CD4-positive, alpha-beta T cell treated with Interleukin-10 for 1 hour (primary cell): ENCODE measurements around the gene ITK.

Experiments used
- DNase-seq: peaks from one replicate; pipeline ENCODE4 v3.0.0-alpha.2; 2020

Gene ITK

DNA sequence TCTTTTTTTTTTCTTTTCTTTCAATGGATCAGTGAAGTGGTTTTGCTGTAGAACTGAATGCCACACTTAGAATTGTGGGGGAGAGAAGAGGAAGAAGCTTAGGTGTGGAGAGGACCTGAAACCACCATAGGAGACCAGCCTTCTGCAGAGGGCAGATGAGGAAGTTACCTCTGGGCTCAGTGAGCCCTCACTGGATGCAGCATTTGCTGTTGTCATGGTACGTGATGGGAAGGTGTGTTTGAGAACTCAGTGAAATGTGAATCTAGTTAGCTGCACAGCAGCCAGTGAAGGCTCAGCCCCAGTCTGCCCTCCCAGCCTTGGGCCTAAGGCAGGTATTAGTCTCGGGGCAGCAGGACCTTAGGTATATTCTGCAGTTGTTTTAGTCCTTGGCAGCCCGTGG is 102.8 kb downstream of the ITK start:
- DNase-seq = peak; percentile 39

DNA sequence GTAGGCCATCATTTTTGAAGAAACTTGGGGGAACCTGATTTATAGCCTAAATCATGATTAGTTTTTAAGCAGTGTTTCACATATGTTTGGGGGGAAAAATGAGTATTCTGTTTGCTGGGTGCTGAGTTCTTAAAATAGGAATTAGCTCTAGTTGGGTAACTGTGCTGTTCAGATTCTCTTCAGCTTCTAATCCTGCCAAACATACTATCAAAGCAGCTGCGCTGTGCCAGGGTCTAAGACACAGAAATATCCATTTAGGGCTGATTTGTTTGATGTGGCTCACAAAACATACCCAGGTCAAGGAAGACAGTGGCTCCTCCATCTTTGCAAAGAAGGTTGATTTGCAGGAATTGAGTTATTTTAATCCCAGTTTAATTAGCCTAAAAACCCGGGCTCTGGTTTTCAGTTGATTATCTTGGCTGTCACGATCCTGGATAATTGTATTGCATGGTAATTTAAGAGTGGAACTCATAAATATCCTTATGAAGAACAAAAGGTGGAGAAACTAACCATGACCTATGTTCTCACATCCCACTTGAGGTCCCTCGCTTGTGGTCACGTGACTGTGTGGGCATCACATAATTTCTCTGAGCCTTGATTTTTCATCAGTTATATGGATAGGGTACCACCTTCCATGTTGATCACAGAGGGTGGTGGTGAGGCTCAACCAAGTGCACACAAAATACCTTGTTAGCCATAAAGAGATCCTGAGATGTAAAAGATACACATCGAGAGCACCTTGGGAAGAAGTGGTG is 104.0 kb downstream of the ITK start:
- DNase-seq = no peak

DNA sequence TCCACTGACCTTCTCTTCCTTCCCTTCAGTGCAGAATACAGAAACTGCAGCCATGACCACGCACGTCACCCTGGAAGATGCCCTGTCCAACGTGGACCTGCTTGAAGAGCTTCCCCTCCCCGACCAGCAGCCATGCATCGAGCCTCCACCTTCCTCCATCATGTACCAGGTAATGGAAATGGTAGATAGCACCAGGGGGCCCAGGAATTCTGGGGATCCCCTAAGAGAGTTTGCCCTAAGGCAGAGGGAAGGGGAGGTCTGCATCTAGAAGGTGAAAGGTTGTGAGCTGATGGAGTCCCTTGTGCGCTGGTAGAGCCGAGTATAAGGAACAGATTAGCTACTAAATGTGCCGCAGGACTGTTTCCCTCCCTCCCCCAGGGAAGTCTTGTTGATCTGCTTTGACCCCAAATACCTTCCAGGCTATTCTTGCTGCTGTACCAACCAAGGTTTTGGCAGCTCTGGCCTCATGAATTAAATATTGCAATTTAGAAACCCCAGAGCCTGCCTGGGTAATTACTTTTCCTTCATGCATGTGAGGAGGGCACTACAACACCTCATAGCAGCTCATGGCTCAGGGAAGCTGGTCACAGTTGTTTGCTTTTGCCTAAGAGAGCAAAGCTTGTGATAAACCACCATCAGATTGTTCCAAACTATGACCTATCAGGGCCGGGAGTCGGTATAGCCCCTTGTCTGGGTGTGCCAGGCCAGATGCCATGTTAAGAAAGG is 104.8 kb downstream of the ITK start:
- no peak for DNase-seq

DNA sequence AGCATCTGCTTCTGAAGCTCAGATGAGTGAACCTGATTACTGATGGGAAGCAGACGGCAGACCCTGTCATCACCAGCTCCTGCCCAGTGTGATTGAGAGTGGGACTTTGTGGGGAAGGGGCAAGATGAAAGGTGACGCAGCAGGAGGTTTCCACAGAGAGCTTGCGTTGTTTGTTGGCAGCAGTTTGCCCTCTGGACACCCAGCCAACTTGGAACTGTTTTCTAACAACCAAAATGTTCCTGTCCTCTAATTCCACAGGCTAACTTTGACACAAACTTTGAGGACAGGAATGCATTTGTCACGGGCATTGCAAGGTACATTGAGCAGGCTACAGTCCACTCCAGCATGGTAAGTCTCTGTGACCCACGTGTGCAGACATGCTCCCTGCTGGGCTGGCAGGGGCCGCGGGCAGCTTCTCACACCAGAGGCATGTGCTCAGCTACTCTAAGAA is 106.1 kb downstream of the ITK start:
- DNase-seq = no peak

DNA sequence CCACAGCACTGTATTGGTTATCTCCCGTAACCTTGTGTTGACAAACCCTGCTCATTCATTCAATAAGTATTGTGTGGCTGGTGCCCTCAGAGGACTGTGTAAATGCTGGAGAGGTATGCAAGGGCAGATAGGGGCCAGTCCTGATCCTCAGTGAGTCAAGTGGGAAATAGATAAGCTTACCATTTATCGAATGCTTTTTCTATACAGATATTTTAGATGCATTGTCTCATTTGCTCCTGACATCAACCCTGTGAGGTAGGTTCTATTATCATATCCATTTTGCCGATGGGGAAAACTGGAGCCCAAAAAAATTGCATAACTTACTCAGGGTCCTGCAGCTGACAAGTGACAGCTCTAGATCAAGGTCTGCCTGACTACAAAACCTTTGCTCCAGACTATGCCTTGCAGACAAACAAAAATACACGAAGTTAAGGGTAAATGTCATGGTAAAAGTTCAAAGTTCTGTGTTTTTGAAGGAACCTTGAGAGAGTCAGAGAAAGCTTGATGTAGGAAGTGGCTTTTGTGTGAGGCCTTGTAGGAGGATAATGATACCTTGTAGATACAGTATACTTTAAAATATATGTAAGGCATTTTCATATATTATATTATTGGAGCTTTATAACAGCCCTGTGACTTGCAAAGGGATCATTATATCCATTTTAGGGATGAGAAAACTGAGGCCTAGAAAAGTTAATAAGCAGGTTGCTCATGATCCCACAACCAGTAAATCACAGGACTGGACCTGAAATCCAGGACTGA is 107.9 kb downstream of the ITK start:
- no peak for DNase-seq

DNA sequence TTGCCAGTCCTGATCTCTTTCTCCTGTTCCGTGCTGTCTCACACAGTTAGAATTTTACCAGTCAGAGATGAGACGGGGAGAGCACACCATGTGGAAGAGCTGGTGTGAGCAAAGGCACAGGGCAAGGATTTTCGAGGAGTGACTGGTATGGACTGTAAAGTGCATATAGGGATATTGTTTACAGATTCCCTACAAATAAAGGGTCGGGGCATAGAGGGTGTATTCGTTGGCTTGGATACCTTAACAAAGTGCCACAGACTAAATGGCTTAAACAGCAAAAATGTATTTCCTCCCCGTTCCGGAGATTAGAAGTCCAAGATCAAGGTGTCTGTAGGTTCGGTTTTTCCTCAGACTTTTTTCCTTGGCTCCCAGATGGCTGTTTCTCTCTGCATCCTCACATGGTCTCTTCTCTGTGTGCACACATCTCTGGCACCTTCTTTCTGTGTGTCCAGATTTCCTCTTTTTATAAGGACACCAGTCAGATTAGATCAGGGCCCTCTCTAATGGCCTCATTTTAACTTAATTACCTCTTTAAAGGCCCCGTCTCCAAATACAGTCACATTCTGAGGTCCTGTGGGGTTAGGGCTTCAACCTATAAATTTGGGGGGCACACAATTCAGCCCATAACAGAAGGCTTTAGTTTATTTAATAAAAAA is 108.7 kb downstream of the ITK start:
- DNase-seq = no peak

DNA sequence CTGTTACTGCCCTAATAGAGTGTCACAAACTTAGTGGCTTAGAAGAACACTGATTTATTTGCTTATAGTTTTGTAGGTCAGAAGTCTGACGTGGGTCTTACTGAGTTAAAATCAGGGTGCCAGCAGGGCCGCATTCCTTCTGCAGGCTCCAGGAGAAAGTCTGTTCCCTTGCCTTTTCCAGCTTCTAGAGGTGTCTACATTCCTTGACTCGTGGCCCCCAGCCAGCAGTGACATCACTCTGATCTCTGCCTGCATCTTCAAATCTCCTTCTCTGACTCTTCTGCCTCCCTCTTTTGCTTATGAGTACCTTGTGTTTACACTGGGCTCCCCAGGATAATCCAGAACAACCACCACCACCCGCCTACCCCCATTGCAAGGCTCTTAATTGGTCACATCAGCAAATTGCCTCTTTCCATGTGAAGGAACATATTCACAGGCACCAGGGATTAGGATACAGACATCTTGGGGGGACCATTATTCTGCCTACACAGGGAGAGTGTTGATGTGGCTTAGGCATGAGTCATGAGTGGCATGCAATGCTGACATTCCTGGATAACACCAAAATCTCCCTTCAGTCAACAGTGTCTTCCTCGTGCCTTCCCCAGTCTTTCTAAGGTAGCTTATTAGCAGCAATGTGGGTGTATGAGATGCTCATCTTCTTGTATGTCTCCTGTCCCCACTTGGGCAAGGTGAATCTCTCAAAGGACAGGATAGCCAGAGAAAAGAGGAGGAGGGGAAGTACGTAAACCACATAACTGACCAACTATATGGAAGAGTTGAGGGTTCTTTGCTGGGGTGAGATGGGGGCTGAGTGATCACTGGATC is 109.7 kb downstream of the ITK start:
- no peak for DNase-seq

DNA sequence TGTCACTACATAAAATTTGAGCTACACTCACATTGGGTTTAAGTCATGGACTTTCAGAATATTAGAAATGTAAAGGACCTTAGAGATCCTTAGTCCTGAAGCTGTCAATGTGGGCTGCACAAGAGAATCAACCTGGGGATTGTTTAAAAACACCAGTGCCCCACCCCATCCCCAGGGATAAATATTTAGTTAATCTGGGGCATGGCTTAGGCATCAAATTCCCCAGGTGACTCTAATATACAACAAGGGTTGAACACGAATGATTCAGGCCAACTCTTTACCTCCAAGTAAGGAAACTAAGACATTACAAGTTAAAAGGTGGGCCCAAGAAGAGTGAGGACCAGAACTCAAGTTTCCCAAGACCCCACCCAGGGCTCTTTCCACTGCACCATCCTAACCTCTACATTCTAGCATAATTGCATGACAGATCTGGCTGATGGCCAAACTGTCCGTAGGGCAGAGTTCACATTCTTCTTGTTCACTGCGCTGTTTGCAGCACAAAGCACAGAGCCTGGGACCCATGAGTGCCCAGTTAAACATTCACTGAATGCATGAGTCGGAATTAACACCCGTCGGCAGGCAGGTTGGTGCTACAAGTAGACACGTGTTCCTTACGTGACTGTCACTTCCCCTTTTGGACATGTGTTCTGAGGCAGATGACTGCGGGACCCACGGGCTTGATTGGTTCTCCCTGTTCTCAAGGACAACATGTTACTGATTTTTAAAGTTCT is 110.5 kb downstream of the ITK start:
- DNase-seq = no peak

DNA sequence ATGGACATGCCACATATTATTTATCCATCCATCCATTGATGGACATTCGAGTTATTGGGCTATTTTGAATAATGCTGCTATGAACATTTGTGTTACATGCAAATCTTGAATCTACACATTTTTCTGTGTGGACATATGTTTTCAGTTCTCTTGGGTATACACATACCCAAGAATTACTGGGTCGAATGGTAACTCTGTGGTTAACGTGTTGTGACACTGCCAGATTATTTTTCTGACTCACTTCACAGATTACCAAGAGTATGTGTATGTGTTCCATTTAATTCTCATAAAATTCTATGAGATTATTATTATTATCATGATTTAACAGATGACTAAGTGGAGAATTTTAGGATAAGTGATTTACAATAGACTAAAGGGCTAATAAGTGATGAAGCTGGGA is 112.0 kb downstream of the ITK start:
- DNase-seq = no peak

DNA sequence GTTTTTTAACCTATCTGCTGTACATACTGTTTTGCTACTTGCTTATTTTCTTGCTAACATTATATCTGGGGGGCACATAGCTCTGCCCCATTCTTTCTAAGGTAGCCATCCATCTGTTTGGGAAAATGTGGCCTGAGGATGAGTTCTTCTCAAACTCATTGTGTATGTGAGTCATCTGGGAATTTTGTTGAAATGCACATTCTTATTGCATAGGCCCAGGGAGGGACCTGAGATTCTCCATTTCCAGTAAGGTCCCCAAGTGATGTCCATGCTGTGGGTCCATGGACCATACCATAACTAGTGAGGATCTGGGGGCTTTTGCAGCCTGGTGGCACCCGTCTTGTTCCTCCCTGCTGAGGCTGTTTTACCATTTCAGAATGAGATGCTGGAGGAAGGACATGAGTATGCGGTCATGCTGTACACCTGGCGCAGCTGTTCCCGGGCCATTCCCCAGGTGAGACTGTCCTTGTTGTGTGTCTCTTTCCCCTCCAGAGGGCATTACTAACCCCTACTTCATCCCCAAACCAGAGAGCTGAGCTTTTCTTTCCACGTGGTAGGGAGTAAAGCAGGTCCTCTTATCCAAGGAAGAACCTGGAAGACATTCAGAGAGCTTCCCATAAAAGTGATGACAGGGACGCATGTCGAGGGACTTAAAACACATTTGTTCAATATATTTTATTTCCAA is 113.9 kb downstream of the ITK start:
- DNase-seq = no peak

DNA sequence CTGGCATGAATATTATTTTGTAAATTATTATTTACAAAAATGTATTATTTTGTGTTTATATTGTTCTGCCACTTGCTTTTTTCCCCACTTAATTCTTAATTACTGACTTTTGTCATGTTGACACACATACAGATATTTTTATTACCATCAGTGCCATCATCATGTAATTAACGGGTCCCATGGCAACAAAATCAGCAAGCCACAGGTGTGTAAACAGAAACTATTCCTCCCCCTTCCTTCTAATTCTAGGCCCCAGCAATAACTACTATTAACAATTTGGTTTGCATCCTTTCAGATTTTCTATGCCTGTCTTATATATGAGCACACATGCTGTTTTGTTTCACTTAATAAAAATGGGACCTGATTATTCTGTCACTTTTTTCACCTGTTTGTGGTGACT is 114.6 kb downstream of the ITK start:
- no peak for DNase-seq

DNA sequence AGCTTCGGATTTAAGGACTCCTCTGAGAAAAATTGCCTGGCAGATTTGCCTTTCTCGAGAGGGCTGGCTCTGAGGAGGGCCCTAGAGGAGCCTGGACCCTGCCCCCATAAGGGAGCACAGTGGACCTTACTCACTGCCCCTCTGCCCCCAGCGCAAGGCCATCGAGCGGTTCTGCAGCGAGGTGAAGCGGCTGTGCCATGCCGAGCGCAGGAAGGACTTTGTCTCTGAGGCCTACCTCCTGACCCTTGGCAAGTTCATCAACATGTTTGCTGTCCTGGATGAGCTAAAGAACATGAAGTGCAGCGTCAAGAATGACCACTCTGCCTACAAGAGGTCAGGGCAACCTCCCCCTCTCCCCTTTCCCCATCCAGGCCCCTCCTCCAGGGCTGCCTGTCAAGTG is 119.9 kb downstream of the ITK start:
- no peak for DNase-seq

DNA sequence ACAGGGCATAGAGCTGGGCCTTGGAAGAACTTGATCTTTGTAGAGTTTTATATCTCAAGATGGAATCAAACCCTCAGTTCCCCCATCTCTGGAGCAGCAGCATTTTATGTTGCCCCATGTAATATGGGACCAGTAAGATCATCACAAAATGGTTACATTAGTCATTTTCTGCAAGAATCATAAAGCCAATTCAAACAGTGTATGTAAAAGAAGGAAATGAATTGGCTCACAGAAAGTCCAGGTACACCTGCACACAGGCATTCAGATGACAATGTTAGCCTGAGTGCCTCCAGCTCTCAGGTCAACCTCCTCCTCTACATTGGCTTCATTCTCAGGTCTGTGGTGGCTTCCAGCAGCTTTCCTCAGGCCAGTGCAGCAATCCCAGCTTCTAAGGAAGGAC is 120.4 kb downstream of the ITK start:
- DNase-seq = no peak

DNA sequence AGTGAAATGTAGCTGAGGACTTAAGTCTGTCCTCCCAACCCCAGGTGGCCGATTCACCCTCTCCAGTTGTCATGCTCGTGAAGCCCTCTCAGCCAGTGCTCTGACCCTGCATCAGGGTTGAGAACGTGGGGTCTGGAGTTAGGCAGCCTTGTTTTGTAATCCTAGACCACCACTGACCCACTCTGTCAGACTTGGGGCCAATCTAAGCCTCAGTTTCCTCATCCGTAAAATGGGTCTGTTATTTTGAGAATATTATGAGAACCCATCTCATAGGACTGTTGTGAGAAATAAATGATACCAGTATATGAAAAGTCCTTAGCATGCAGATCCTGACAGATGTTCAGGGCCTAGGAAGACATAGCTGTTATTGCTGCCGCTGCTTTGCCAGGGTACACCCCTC is 122.4 kb downstream of the ITK start:
- no peak for DNase-seq

DNA sequence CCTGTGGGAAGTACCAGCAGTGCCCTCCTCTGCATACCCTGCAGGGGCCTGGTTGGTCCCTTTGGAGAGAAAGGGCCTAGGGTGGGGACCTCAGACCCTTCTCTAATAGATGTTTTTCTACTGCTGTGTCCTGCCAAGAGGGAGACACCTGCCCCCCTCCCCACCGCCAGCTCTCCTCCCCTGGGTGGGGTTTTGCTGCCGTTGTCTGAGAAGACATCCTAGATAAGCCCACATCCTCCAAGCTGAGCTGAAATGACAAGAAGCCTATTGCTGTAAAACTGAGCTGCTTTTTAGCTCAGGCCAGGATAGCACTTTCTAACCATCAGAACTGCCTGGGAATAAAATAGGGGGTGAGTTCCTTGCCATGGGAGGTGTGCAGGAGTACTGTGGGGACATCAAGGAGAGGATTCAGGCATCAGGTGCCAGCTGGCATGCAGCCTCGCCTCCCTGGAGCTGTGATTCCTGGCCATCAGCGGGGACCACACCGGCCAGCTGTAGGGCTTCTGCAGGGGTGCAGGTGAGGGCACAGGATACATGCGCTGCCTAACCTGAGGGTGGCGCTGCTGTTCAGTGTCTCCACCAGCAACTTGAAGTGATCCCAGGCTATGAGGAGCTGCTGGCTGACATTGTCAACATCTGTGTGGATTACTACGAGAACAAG is 123.2 kb downstream of the ITK start:
- peak; percentile 64 for DNase-seq
